Cerebellar nuclear complex (tissue), 1 donor: ENCODE results near the gene WASHC4.
"Not testable (repeated sequence)": the region's sequence is repeated elsewhere in the genome, so short reads cannot be mapped to it uniquely, and the experiment has no call there.

ENCODE experiments used
- DNase-seq, 2 experiments: peaks; one replicate each; lab custom pipeline; 2025; lab: John Stamatoyannopoulos, UW

Gene WASHC4

GRCh38 chr12:105167346-105167745, 59.8 kb downstream of the WASHC4 start:
- no peak for DNase-seq

- no peak for DNase-seq
Measured at GRCh38 chr12:105168006-105168405, 60.5 kb downstream of the WASHC4 start.

GRCh38 chr12:105170139-105170538, 62.6 kb downstream of the WASHC4 start:
- no peak for DNase-seq

- DNase-seq = no peak
Measured at GRCh38 chr12:105171691-105172436, 64.3 kb downstream of the WASHC4 start.

GRCh38 chr12:105175397-105175990, 68.0 kb downstream of the WASHC4 start:
- DNase-seq = no peak

DNA sequence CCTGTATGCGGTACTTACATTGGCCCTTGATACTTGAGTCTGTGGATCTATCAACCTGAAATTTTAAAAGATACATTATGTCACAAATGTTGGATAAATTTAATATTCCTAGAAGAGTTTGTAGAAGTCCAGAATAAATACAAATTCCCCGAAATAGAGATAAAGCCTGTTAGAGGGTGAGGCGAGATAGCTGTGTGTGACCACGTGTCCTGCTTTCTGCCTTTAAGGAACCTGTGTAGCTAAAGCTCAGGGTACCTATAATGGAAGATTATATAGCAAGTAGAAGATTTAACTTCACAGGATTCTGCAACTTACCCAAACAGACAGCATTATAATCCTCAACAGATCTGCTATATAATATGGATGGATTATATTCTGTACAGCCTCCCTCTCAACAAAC, 69.7 kb downstream of the WASHC4 start:
- no peak for DNase-seq

- not testable (repeated sequence) for DNase-seq
Measured at GRCh38 chr12:105179114-105179513, 71.6 kb downstream of the WASHC4 start.

DNA sequence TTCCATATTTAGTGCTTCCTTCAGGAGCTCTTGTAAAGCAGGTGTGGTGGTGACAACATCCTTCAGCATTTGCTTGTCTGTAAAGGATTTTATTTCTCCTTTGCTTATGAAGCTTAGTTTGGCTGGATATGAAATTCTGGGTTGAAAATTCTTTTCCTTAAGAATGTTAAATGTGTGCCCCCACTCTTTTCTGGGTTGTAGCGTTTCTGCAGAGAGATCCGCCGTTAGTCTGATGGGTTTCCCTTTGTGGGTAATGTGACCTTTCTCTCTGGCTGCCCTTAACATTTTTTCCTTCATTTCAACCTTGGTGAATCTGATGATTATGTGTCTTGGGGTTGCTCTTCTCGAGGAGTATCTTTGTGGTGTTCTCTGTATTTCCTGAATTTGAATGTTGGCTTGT, 75.9 kb downstream of the WASHC4 start:
- DNase-seq = not testable (repeated sequence)

DNA sequence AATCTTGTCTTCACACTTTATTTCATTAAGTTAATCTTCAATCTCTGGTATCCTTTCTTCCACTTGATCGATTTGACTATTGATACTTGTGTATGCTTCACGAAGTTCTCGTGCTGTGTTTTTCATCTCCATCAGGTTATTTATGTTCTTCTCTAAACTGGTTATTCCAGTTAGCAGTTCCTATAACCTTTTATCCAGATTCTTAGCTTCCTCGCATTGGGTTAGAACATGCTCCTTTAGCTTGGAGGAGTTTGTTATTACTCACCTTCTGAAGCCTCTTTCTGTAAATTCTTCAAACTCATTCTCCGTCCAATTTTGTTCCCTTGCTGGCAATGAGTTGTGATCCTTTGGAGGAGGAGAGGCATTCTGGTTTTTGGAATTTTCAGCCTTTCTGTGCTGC, 76.4 kb downstream of the WASHC4 start:
- DNase-seq = not testable (repeated sequence)

DNA sequence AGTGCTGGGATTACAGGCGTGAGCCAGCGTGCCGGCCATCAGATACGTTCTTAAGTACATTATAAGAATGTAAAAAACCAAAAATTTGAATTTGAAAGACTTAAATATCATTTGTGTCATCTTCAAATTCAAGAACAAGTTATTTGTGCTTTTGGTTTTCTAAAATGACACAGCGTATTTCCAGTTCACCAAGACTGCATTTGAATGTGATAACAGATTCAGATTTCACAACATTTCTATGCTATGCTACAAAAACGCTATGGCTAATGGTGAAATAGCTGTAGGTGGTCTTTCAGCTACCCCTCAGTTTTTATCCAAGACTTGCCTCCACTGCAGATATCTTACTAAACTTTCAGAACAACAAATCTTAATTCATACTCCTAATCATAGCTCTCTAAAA, 81.8 kb downstream of the WASHC4 start:
- no peak for DNase-seq

DNA sequence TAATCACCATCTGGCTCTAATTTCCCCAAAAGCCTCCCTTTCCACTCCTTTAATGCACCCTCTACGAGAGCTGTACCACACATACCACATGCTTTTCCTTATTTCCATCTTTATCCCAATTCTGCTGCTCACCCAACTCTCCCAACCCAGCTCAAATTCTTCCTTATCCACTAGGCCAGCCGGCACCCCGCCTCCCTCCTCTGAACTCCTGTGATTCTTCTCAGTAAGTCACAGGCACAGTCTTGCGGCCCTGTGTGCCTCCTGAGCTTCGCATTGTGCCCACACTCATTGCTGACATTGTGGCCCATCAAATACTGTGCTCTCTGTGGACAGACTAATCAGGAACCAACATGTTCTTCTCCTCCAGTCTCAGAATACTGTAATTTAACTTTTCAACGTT, 83.0 kb downstream of the WASHC4 start:
- no peak for DNase-seq

GRCh38 chr12:105192624-105193225, 85.2 kb downstream of the WASHC4 start:
- DNase-seq = no peak

- no peak for DNase-seq
Measured at GRCh38 chr12:105194947-105195346, 87.4 kb downstream of the WASHC4 start.

GRCh38 chr12:105196090-105196489, 88.6 kb downstream of the WASHC4 start:
- no peak for DNase-seq

DNA sequence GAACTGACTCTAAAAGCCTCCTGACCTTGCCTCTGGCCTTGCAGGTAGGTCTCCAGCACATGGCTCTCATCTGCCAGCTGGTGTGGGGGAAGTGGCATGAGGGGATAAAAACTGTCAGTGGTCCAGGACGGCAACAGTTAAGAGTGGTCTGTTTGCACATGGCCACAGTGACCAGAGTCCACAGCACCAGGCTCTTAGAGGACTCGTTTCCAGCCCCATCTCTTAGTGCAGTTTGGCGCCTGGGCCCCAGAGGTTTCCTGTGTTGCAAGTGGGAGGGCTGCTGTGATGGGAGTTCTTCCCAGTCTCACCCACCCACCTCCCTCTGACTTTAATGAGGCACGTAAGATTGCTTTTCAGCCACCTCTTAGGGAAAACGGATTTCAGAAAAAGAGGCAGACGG, 91.4 kb downstream of the WASHC4 start:
- DNase-seq = no peak

DNA sequence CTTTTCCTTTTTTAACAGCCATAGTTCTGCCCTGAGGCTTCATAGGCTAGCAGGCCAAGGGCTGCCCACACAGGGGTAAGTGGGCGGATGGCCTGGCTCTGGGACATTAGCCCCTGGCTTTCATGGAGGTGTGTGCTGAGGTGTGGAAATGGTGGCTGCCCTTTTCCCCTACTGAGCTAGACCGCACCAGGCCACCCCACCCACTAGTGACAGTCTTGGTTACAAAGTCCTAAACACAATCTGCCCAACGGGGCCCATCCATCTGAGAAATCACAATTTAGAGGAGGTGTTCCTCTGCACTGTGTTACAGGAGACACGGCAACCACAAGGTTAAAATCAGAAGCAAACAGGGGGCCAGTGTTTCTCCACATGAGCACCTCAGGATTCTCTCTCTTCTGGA, 92.9 kb downstream of the WASHC4 start:
- no peak for DNase-seq

GRCh38 chr12:105201299-105201698, 93.8 kb downstream of the WASHC4 start:
- DNase-seq = no peak

DNA sequence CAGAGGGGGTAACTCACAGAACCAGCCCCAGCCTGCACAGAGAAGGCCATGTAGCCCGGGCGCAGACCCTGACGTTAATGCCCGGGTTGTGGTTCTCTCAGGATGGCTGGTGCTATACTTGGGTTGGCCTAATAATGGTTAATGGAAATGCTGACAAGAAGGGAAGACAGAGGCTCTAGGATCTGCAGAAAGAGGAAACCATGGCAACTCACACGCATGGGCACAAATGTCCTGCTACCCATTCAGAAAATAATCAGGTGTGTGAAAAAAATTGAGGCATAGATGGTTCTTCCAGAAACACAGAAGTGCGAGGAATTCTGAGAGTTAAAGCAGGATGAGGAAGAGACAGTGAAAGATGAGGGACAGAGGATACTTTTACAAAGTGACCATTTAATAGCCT, 94.7 kb downstream of the WASHC4 start:
- no peak for DNase-seq

GRCh38 chr12:105204127-105204526, 96.6 kb downstream of the WASHC4 start:
- DNase-seq = no peak

GRCh38 chr12:105204916-105205315, 97.4 kb downstream of the WASHC4 start:
- no peak for DNase-seq

- no peak for DNase-seq
Measured at GRCh38 chr12:105205322-105206048, 98.0 kb downstream of the WASHC4 start.

DNA sequence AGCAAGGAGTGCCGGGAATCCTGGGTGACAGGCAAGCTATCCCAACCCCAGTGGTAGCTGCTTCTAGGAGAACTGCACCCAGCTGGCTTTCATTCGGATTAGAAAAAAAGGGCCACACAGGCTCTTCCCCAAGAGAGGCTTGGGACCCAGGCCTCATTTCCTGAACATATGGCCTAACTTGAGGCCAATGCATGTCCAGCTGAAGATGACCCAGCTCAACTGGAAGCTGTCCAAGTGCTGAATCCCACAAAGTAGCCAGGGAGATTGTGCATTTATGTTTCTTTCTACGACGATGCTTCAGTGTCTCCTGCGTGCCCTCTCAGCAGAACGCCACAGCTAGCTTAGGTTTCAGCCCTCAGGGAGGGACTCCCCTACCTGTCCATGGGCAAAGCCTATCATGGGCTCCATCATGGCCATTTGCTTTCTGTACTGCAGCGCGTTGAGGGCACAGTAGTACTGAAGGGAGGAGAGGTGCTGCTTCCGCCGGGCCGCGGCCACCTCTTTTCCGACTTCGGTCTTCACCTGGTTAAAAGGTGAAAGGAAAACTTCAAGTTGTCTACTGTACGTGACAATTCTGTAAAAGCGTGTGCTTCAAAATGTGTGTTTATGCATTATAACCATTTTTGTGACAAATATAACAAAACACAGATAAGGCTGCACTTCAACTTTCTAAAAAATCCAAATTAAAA, 99.3 kb downstream of the WASHC4 start:
- peak in 1 of 2 experiments; percentile 9 for DNase-seq
